Measurements from ENCODE around the gene TMCC2.
"Not testable (repeated sequence)": the region's sequence is repeated elsewhere in the genome, so short reads cannot be mapped to it uniquely, and the experiment has no call there.

TMCC2 gene

GRCh38 chr1:205227584-205228013 is at the start of gene TMCC2:
Gene TMCC2, plus strand, starts transcription at chr1:205227946. Its CDS starts 619 bp downstream, at chr1:205228565.
- DNase-seq (ENCODE audit: low spot score), result peak; percentile 56

- no peak for DNase-seq (ENCODE audit: low spot score)
Observed at GRCh38 chr1:205179842-205180241, 47.9 kb upstream of the TMCC2 start.

- DNase-seq (ENCODE audit: low spot score), result not testable (repeated sequence)
Observed at GRCh38 chr1:205180331-205180730, 47.4 kb upstream of the TMCC2 start.

- DNase-seq (ENCODE audit: low spot score), result no peak
Observed at GRCh38 chr1:205182930-205183329, 44.8 kb upstream of the TMCC2 start.

- no peak for DNase-seq (ENCODE audit: low spot score)
Observed at GRCh38 chr1:205183676-205184335, 43.9 kb upstream of the TMCC2 start.

- DNase-seq (ENCODE audit: low spot score), result no peak
Observed at GRCh38 chr1:205186191-205186590, 41.6 kb upstream of the TMCC2 start.

GRCh38 chr1:205187420-205187819 is 40.3 kb upstream of the TMCC2 start:
- DNase-seq (ENCODE audit: low spot score), result no peak

GRCh38 chr1:205188098-205188497 is 39.6 kb upstream of the TMCC2 start:
- no peak for DNase-seq (ENCODE audit: low spot score)

GRCh38 chr1:205188596-205188995 is 39.1 kb upstream of the TMCC2 start:
- DNase-seq (ENCODE audit: low spot score), result no peak

GRCh38 chr1:205189131-205189530 is 38.6 kb upstream of the TMCC2 start:
- DNase-seq (ENCODE audit: low spot score), result no peak

GRCh38 chr1:205190845-205191577 is 36.7 kb upstream of the TMCC2 start:
- no peak for DNase-seq (ENCODE audit: low spot score)

- no peak for DNase-seq (ENCODE audit: low spot score)
Observed at GRCh38 chr1:205191622-205192021, 36.1 kb upstream of the TMCC2 start.

- DNase-seq (ENCODE audit: low spot score), result no peak
Observed at GRCh38 chr1:205192287-205192686, 35.5 kb upstream of the TMCC2 start.

GRCh38 chr1:205199090-205199930 is 28.4 kb upstream of the TMCC2 start:
- no peak for DNase-seq (ENCODE audit: low spot score)

- no peak for DNase-seq (ENCODE audit: low spot score)
Observed at GRCh38 chr1:205199931-205200299, 27.8 kb upstream of the TMCC2 start.

- no peak for DNase-seq (ENCODE audit: low spot score)
Observed at GRCh38 chr1:205204552-205204951, 23.2 kb upstream of the TMCC2 start.

GRCh38 chr1:205205055-205205454 is 22.7 kb upstream of the TMCC2 start:
- no peak for DNase-seq (ENCODE audit: low spot score)

GRCh38 chr1:205208811-205209210 is 18.9 kb upstream of the TMCC2 start:
- no peak for DNase-seq (ENCODE audit: low spot score)

- no peak for DNase-seq (ENCODE audit: low spot score)
Observed at GRCh38 chr1:205210756-205211168, 17.0 kb upstream of the TMCC2 start.

- peak; percentile 89 for DNase-seq (ENCODE audit: low spot score)
Observed at GRCh38 chr1:205211169-205211838, 16.4 kb upstream of the TMCC2 start, which contains the start of gene DSTYK. Gene DSTYK, minus strand, starts transcription at chr1:205211702. Its CDS starts 167 bp downstream, at chr1:205211535.

GRCh38 chr1:205211839-205212536 is 15.8 kb upstream of the TMCC2 start:
- DNase-seq (ENCODE audit: low spot score), result no peak
